Adrenal gland (tissue), 12 donors: ENCODE results near the gene LHX6. TPM values are rescaled to one million over a fixed set of nuclear protein-coding genes. Genes with fewer than 3 reads are reported as not detected.

Experiments used
- DNase-seq, 7 donors: peaks; one replicate each; pipeline ENCODE4 v3.0.0-alpha.2; 2019 to 2020
- H3K27ac ChIP-seq, 5 donors: fragments of 200-600 bp; sonication (generic) in 4 of 5; 1 replicate in 3 of 5; 2 replicates in 2 of 5; pipeline versions ENCODE4 v1.5.1 to v1.8.0; 2016 to 2020; ENCODE audit warnings: mild to moderate bottlenecking in 1 of 5
- H3K27me3 ChIP-seq: fragments of 200-600 bp; 2 replicates; pipeline ENCODE4 v1.8.0; 2021
- H3K36me3 ChIP-seq, 2 donors: fragments of 200-600 bp; replicated peaks in 1 of 2; 1 replicate in 1 of 2; 2 replicates in 1 of 2; pipeline versions ENCODE4 v1.5.1 to v1.8.0; 2018 to 2022
- H3K4me1 ChIP-seq, 2 donors: fragments of 200-600 bp; replicated peaks in 1 of 2; 1 replicate in 1 of 2; 2 replicates in 1 of 2; pipeline versions ENCODE4 v1.5.1 to v1.8.0; 2018 to 2021
- H3K4me3 ChIP-seq, 4 donors: fragments of 200-600 bp; sonication (generic) in 3 of 4; one replicate each; pipeline ENCODE4 v1.5.1; 2016 to 2018
- H3K9me3 ChIP-seq, 3 donors: fragments of 200-600 bp; sonication (generic) in 1 of 3; replicated peaks in 1 of 3; 1 replicate in 2 of 3; 2 replicates in 1 of 3; pipeline versions ENCODE4 v1.5.1 to v1.8.0; 2016 to 2021
- CTCF ChIP-seq, 6 experiments: fragments of 450-650 bp in 4 of 6; fragments of 200-600 bp in 2 of 6; sonication (generic) in 1 of 6; IDR thresholded peaks; 1 replicate in 5 of 6; 2 replicates in 1 of 6; pipeline versions ENCODE4 v1.5.1 to v1.8.0; 2016 to 2021; ENCODE audit warnings: antibody characterized with exemption in 6 of 6, mild to moderate bottlenecking in 2 of 6, moderate library complexity in 1 of 6
- POLR2A ChIP-seq, 2 donors: fragments of 450-650 bp; IDR thresholded peaks; one replicate each; pipeline ENCODE4 v1.6.1; 2017; ENCODE audit warnings: antibody characterized with exemption in 2 of 2, mild to moderate bottlenecking in 2 of 2, moderate library complexity in 1 of 2
- WGBS, 4 donors: extraction: QIAGEN DNeasy Blood & Tissue Kit in 2 of 4; methylation state at CpG; one replicate each; pipeline versions ENCODE4 v1.1.5 to v1.1.7; 2013 to 2017; 5-methylcytosine and 5-hydroxymethylcytosine counted together
- intact Hi-C, 2 donors: fragments of 100-400 bp; cut with DNase I; formaldehyde crosslinking; loops; one replicate each; pipeline versions ENCODE4 v1.14.1 to v1.15.0; 2022 to 2023
- polyA plus RNA-seq, 3 donors: library from polyadenylated mRNA; stranded (reverse); fragments of 200-250 nt in 2 of 3; fragments of 350-450 nt in 1 of 3; fragmentation: Illumina TruSeq in 1 of 3; extraction: RNeasy Lipid Tissue Mini Kit (QIAGEN cat#74804) in 1 of 3; gene quantifications; one replicate each; pipeline ENCODE4 v1.2.3, GENCODE V29; 2013 to 2014
- total RNA-seq, 9 donors: library from RNA; depleted of rRNA in 4 of 9; stranded (reverse); fragments of >200 nt in 4 of 9; fragments of 120-200 nt in 1 of 9; fragmentation: NEBNext Ultra II Directional in 1 of 9; extraction: Animal tissue kit (Norgen Biotek cat#: 25700) in 1 of 9; gene quantifications; one replicate each; pipeline versions ENCODE4 v1.1.0 to v1.2.4, GENCODE V29; 2013 to 2023
- donor health status: healthy with polysubstance abuse.
- donor health status: Bipolar disorder and iron deficiency.
- donor health status: DM: yes; HTN: yes; CAD: no.
- donor health status: DM: no; HTN: no; CAD: no.
- donor health status: DM: no; HTN: no; CAD: no.
- donor health status: DM: yes; HTN: yes; CAD: no.

The LHX6 gene
- total and polyA plus RNA-seq, 12 donors: 0.17 to 3.6 (median 1.5) TPM

DNA sequence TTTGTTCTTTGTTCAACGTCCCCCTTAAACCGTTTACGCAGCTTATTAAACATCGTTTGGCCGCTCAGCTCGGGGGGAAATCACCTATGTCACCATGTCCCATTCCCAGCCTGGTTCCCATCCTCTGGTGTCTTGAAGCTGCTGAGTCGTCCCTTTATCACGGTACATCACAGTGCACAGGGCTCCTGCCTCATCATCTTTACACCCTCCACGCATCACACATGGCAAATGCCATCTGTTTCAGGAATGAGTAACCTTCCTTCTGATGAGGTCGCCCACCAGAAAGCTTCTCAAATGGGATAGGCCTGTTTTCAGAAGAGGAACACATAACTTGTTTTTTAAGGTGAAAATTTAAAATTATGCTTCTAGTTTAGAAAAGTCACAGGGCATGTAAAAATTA is 7.9 kb upstream of the LHX6 start:
- H3K27me3 ChIP-seq: peaks cover under 1% of the 10 kb centered on the region
- intact Hi-C loops: no loop called here
- H3K27ac ChIP-seq: no peak overlapping the region
- H3K4me3 ChIP-seq: no peak overlapping the region
- no peaks in the 10 kb centered on the region for H3K9me3 ChIP-seq
- H3K36me3 ChIP-seq: peaks cover 0 to 16% of the 10 kb centered on the region in 2 donors
- H3K4me1 ChIP-seq: no peaks in the 10 kb centered on the region
- no peak for DNase-seq
- TF ChIP-seq CTCF (IDR thresholded peaks at IDR 0.05) (no peak), POLR2A (IDR thresholded peaks at IDR 0.05) (no peak)
- WGBS, 4 donors: 80 to 89% (median 81%) methylated on average over 10 of the region's 10 CpGs

GRCh38 chr9:122234022-122234748 is 5.4 kb upstream of the LHX6 start:
- intact Hi-C loops: no loop called here
- WGBS, 4 donors: 74 to 85% (median 82%) methylated on average over 5 to 7 of the region's 7 CpGs
- no peaks in the 10 kb centered on the region for H3K4me1 ChIP-seq

GRCh38 chr9:122232796-122233306 is 4.1 kb upstream of the LHX6 start:
- Histone ChIP-seq H3K4me1 (peaks cover 7 to 11% of the 10 kb centered on the region in 2 donors), H3K36me3 (no peaks in the 10 kb centered on the region), H3K9me3 (no peaks in the 10 kb centered on the region), H3K27ac (no peak overlapping the region), H3K4me3 (no peak overlapping the region), H3K27me3 (peaks cover 38% of the 10 kb centered on the region)
- 67 to 83% (median 76%) methylated on average over 6 of the region's 6 CpGs for WGBS, 4 donors
- DNase-seq: no peak
- intact Hi-C loops: no loop called here
- TF ChIP-seq POLR2A (IDR thresholded peaks at IDR 0.05) (no peak), CTCF (IDR thresholded peaks at IDR 0.05) (no peak)

More at GRCh38 chr9:122234022-122234748, 5.4 kb upstream of the LHX6 start:
- TF ChIP-seq POLR2A (IDR thresholded peaks at IDR 0.05) (no peak), CTCF (IDR thresholded peaks at IDR 0.05) (no peak)
- Histone ChIP-seq H3K4me3 (no peak overlapping the region), H3K27ac (no peak overlapping the region), H3K9me3 (no peaks in the 10 kb centered on the region), H3K27me3 (peaks cover 25% of the 10 kb centered on the region), H3K36me3 (no peaks in the 10 kb centered on the region)
- no peak for DNase-seq

DNA sequence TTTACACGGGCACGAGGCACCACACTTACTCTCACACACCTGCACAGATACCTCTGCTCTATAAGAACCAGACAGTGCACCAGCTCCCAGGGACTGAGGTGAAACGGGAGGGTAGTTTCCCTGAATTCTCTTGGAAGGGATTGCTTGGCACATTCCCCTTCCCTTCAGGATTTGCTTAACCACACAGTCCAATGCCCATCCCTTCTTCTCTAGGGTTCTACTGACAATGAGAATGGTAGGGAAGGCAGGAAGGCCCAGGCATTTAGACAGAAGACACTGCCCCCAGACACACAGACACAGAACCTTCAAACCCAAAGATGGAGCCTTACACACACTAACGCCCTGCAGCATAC is 704 bp upstream of the LHX6 start:
- H3K9me3 ChIP-seq: no peaks in the 10 kb centered on the region
- peaks cover 72% of the 10 kb centered on the region for H3K27me3 ChIP-seq
- intact Hi-C loops: no loop called here
- H3K4me3 ChIP-seq: no peak overlapping the region
- TF ChIP-seq POLR2A (IDR thresholded peaks at IDR 0.05) (no peak), CTCF (IDR thresholded peaks at IDR 0.05) (no peak)
- H3K4me1 ChIP-seq: peaks cover 11 to 19% of the 10 kb centered on the region in 2 donors
- no peaks in the 10 kb centered on the region for H3K36me3 ChIP-seq
- H3K27ac ChIP-seq: no peak overlapping the region
- 46 to 51% (median 49%) methylated on average over 4 of the region's 4 CpGs for WGBS, 4 donors
- no peak for DNase-seq
